ENCODE data around the gene CYGB. TPM values are rescaled to one million over a fixed set of nuclear protein-coding genes. Genes with fewer than 3 reads are reported as not detected.

CYGB gene
- total and polyA plus RNA-seq, 9 of the 15 experiments (the other 6 are each of a cell fraction or from before 2014, with no cell fraction given): 0.08 to 0.95 (median 0.18) TPM; not detected in 5

GRCh38 chr17:76540381-76541300, 3.1 kb upstream of the CYGB start (continued):
- TF ChIP-seq CC2D1A (IDR thresholded peaks at IDR 0.05) (0 out of 2 replicates have a peak, but pooled peaks have one; percentile 15), TAF1 (IDR thresholded peaks at IDR 0.05; ENCODE audit: control insufficient read depth, extremely low read depth, insufficient read depth, low read length, severe bottlenecking) (peak; percentile 31), MAZ (CRISPR knock-in tag; conservative IDR thresholded peaks at IDR 0.05 in 1 of 2, IDR thresholded peaks at IDR 0.05 in 1 of 2) (peak; percentile 67 to 92), MAX (CRISPR knock-in tag; IDR thresholded peaks at IDR 0.05) (peak; percentile 89), CXXC5 (CRISPR knock-in tag; IDR thresholded peaks at IDR 0.05) (peak; percentile 62), ZNF431 (CRISPR knock-in tag; IDR thresholded peaks at IDR 0.05) (no peak), ZNF592 (IDR thresholded peaks at IDR 0.05) (peak; percentile 89), JUNB (CRISPR knock-in tag; conservative IDR thresholded peaks at IDR 0.05) (0 out of 2 replicates have a peak, but pooled peaks have one; percentile 27), ATF3 (IDR thresholded peaks at IDR 0.05) (peak; percentile 98), ATF3 (CRISPR knock-in tag; conservative IDR thresholded peaks at IDR 0.05) (0 out of 2 replicates have a peak, but pooled peaks have one; percentile 50), ZFX (CRISPR knock-in tag; IDR thresholded peaks at IDR 0.05) (peak; percentile 6; the same call in 1 of the 2 replicates), STAT6 (CRISPR knock-in tag; IDR thresholded peaks at IDR 0.05) (no peak), SRSF3 (IDR thresholded peaks at IDR 0.05; ENCODE audit: insufficient read depth, low read length) (no peak), SFPQ (IDR thresholded peaks at IDR 0.05; ENCODE audit: low read depth, low read length) (no peak), NEUROD1 (IDR thresholded peaks at IDR 0.05; ENCODE audit: borderline replicate concordance, low read depth, low read length, partially characterized antibody) (peak; percentile 57)

All from K562 (cell line).